Motor neuron (in vitro differentiated cells): ENCODE data around the gene ACAP2. TPM values are rescaled to one million over a fixed set of nuclear protein-coding genes. Genes with fewer than 3 reads are reported as not detected.

Experiments
- ATAC-seq, 8 experiments: fragments of 200-7000 bp; cut with Tn5 transposase; replicated peaks in 6 of 8; 2 replicates each; pipeline ENCODE4 v1.8.0; 2021; ENCODE audit warnings: mild to moderate bottlenecking in 8 of 8, moderate library complexity in 8 of 8
- H3K27ac ChIP-seq, 2 donors: fragments of 250-450 bp; sonication (Bioruptor Pico); 2 replicates each; pipeline ENCODE4 v1.9.0; 2021; ENCODE audit warnings: antibody characterized with exemption in 2 of 2, mild to moderate bottlenecking in 2 of 2, moderate library complexity in 1 of 2
- H3K4me1 ChIP-seq, 2 donors: fragments of 250-450 bp; sonication (Bioruptor Pico); replicated peaks in 1 of 2; 2 replicates each; pipeline ENCODE4 v1.6.1; 2021; ENCODE audit warnings: antibody characterized with exemption in 2 of 2, mild to moderate bottlenecking in 2 of 2, moderate library complexity in 1 of 2
- H3K4me3 ChIP-seq, 5 donors: fragments of 250-450 bp; sonication (Bioruptor Pico); 2 replicates each; pipeline ENCODE4 v1.9.0; 2021; ENCODE audit warnings: antibody characterized with exemption in 5 of 5, mild to moderate bottlenecking in 5 of 5, moderate library complexity in 4 of 5
- WGBS, 10 experiments: fragments of 450-650 bp; shearing (Covaris generic); methylation state at CpG; one replicate each; pipeline ENCODE4 v1.0.0; 2022; 5-methylcytosine and 5-hydroxymethylcytosine counted together
- in situ Hi-C, 9 experiments: fragments of 400-800 bp; cut with MboI; loops; one replicate each; pipeline ENCODE4 v1.15.0; 2021; ENCODE audit warnings: low sequenced_read_pairs in 9 of 9, low pct_unique_long_range_greater_than_20kb in 2 of 9; ENCODE audit not compliant: unreplicated experiment in 9 of 9
- total RNA-seq, 8 experiments: library from RNA; unstranded; fragments of 300-600 nt; gene quantifications; 2 replicates each; pipeline versions ENCODE4 v1.2.3 to v1.2.4, GENCODE V29; 2022

The ACAP2 gene
- total RNA-seq, 8 experiments from 2014 or later: 35.8 to 75.8 (median 52.7) TPM

GRCh38 chr3:195270079-195270816 lies 172.6 kb downstream of the ACAP2 start:
- WGBS, 10 experiments: 0 to 3% (median 0%) methylated on average over 1 to 7 of the region's 52 CpGs; no CpG with 5 or more reads in 4 of the 10 experiments
- Histone ChIP-seq H3K4me3 (peak overlapping the region; percentile 82 to 99 (median 96)), H3K4me1 (peaks cover 12 to 15% of the 10 kb centered on the region in 2 donors), H3K27ac (peak overlapping the region; percentile 86 to 93)
- in situ Hi-C loops: loop anchor here in 4 of 9 experiments (10.0 to 25.0 kb wide), 3 partner anchors 255 to 583 kb away; partner anchors contain the start of genes FAM43A (in 2 of the 4) and PPP1R2 (in 2 of the 4)
- peak; percentile 9 to 40 (median 28) for ATAC-seq

- H3K27ac ChIP-seq: no peak overlapping the region
- WGBS, 10 experiments: 56 to 90% (median 74%) methylated on average over 1 to 4 of the region's 5 CpGs; no CpG with 5 or more reads in 2 of the 10 experiments
- no peak for ATAC-seq
- peak overlapping the region; percentile 82 to 99 (median 96) for H3K4me3 ChIP-seq
- in situ Hi-C loops: loop anchor here in 5 of 9 experiments (10.0 to 25.0 kb wide), 4 partner anchors 255 to 595 kb away; partner anchors contain the start of genes FAM43A (in 2 of the 5), PPP1R2 (in 2 of the 5) and LSG1 (in 1 of the 5)
- peaks cover 12 to 15% of the 10 kb centered on the region in 2 donors for H3K4me1 ChIP-seq
Observed at GRCh38 chr3:195269375-195270078, 173.3 kb downstream of the ACAP2 start.

GRCh38 chr3:195268576-195269309 lies 174.1 kb downstream of the ACAP2 start:
- H3K27ac ChIP-seq: no peak overlapping the region
- no peak overlapping the region for H3K4me3 ChIP-seq
- H3K4me1 ChIP-seq: peaks cover 12 to 15% of the 10 kb centered on the region in 2 donors
- WGBS, 10 experiments: 80 to 100% (median 97%) methylated on average over 1 to 7 of the region's 11 CpGs; no CpG with 5 or more reads in 1 of the 10 experiments
- in situ Hi-C loops: loop anchor here in 4 of 9 experiments (10.0 to 25.0 kb wide), 3 partner anchors 269 to 594 kb away; partner anchors contain the start of genes FAM43A (in 2 of the 4), PPP1R2 (in 2 of the 4) and LSG1 (in 1 of the 4)
- ATAC-seq: no peak

GRCh38 chr3:195267096-195267495 lies 175.7 kb downstream of the ACAP2 start:
- H3K27ac ChIP-seq: no peak overlapping the region
- H3K4me3 ChIP-seq: no peak overlapping the region
- H3K4me1 ChIP-seq: peaks cover 12 to 14% of the 10 kb centered on the region in 2 donors
- no peak for ATAC-seq
- 40 to 100% (median 70%) methylated on average over 1 to 2 of the region's 3 CpGs; no CpG with 5 or more reads in 4 of the 10 experiments for WGBS, 10 experiments
- in situ Hi-C loops: loop anchor here in 4 of 9 experiments (10.0 to 25.0 kb wide), 3 partner anchors 270 to 592 kb away; partner anchors contain the start of genes FAM43A (in 2 of the 4), PPP1R2 (in 2 of the 4) and LSG1 (in 1 of the 4)

GRCh38 chr3:195266428-195266827 lies 176.4 kb downstream of the ACAP2 start:
- in situ Hi-C loops: loop anchor here in 4 of 9 experiments (10.0 to 25.0 kb wide), 3 partner anchors 271 to 592 kb away; partner anchors contain the start of genes FAM43A (in 2 of the 4), PPP1R2 (in 2 of the 4) and LSG1 (in 1 of the 4)

GRCh38 chr3:195265363-195265976 lies 177.3 kb downstream of the ACAP2 start:
- Histone ChIP-seq H3K4me3 (no peak overlapping the region), H3K27ac (no peak overlapping the region), H3K4me1 (peaks cover 9 to 10% of the 10 kb centered on the region in 2 donors)
- in situ Hi-C loops: loop anchor here in 4 of 9 experiments (10.0 to 25.0 kb wide), 3 partner anchors 272 to 591 kb away; partner anchors contain the start of genes FAM43A (in 2 of the 4), PPP1R2 (in 2 of the 4) and LSG1 (in 1 of the 4)
- ATAC-seq: no peak
- WGBS, 10 experiments: 91 to 100% (median 98%) methylated on average over 1 to 4 of the region's 13 CpGs; no CpG with 5 or more reads in 2 of the 10 experiments

More at GRCh38 chr3:195266428-195266827, 176.4 kb downstream of the ACAP2 start:
- ATAC-seq: no peak
- 83 to 100% (median 96%) methylated on average over 1 to 5 of the region's 5 CpGs; no CpG with 5 or more reads in 3 of the 10 experiments for WGBS, 10 experiments
- Histone ChIP-seq H3K4me3 (no peak overlapping the region), H3K4me1 (peaks cover 9 to 10% of the 10 kb centered on the region in 2 donors), H3K27ac (no peak overlapping the region)

- Histone ChIP-seq H3K4me1 (peaks cover 7% of the 10 kb centered on the region in 2 donors), H3K27ac (no peak overlapping the region), H3K4me3 (no peak overlapping the region)
- in situ Hi-C loops: loop anchor here in 4 of 9 experiments (10.0 to 25.0 kb wide), 3 partner anchors 273 to 589 kb away; partner anchors contain the start of genes FAM43A (in 2 of the 4), PPP1R2 (in 2 of the 4) and LSG1 (in 1 of the 4)
- peak in 2 of 8 experiments; percentile 2 to 13 for ATAC-seq
- 70 to 100% (median 89%) methylated on average over 1 to 8 of the region's 10 CpGs; no CpG with 5 or more reads in 2 of the 10 experiments for WGBS, 10 experiments
Observed at GRCh38 chr3:195263925-195264600, 178.8 kb downstream of the ACAP2 start.

- Histone ChIP-seq H3K27ac (no peak overlapping the region), H3K4me3 (no peak overlapping the region), H3K4me1 (peaks cover 12 to 13% of the 10 kb centered on the region in 2 donors)
- ATAC-seq: no peak
- 40 to 100% (median 75%) methylated on average over 2 to 10 of the region's 11 CpGs for WGBS, 10 experiments
- in situ Hi-C loops: loop anchor here in 4 of 9 experiments (10.0 to 25.0 kb wide), 3 partner anchors 274 to 589 kb away; partner anchors contain the start of genes FAM43A (in 2 of the 4), PPP1R2 (in 2 of the 4) and LSG1 (in 1 of the 4)
Observed at GRCh38 chr3:195263193-195263924, 179.5 kb downstream of the ACAP2 start.

- WGBS, 10 experiments: 81 to 100% (median 83%) methylated on average over 2 of the region's 2 CpGs; no CpG with 5 or more reads in 5 of the 10 experiments
- H3K27ac ChIP-seq: no peak overlapping the region
- no peak overlapping the region for H3K4me3 ChIP-seq
- ATAC-seq: no peak
- in situ Hi-C loops: loop anchor here in 4 of 9 experiments (10.0 to 25.0 kb wide), 3 partner anchors 275 to 587 kb away; partner anchors contain the start of genes FAM43A (in 2 of the 4), PPP1R2 (in 2 of the 4) and LSG1 (in 1 of the 4)
- H3K4me1 ChIP-seq: peaks cover 18 to 19% of the 10 kb centered on the region in 2 donors
Observed at GRCh38 chr3:195261925-195262324, 180.9 kb downstream of the ACAP2 start.

GRCh38 chr3:195260280-195260905 lies 182.4 kb downstream of the ACAP2 start:
- 0 to 29% (median 5%) methylated on average over 4 to 10 of the region's 41 CpGs; no CpG with 5 or more reads in 7 of the 10 experiments for WGBS, 10 experiments
- ATAC-seq: peak in 6 of 8 experiments; percentile 1 to 16 (median 7)
- in situ Hi-C loops: loop anchor here in 4 of 9 experiments (10.0 to 25.0 kb wide), 3 partner anchors 277 to 586 kb away; partner anchors contain the start of genes FAM43A (in 2 of the 4), PPP1R2 (in 2 of the 4) and LSG1 (in 1 of the 4)
- Histone ChIP-seq H3K4me1 (peaks cover 18 to 19% of the 10 kb centered on the region in 2 donors), H3K27ac (no peak overlapping the region), H3K4me3 (peak overlapping the region; percentile 36 to 45 (median 38))
